ENCODE results near the gene CPED1.
A peak's percentile ranks its signal among the peaks of the same experiment; 100 is the strongest.

CPED1 gene

DNA sequence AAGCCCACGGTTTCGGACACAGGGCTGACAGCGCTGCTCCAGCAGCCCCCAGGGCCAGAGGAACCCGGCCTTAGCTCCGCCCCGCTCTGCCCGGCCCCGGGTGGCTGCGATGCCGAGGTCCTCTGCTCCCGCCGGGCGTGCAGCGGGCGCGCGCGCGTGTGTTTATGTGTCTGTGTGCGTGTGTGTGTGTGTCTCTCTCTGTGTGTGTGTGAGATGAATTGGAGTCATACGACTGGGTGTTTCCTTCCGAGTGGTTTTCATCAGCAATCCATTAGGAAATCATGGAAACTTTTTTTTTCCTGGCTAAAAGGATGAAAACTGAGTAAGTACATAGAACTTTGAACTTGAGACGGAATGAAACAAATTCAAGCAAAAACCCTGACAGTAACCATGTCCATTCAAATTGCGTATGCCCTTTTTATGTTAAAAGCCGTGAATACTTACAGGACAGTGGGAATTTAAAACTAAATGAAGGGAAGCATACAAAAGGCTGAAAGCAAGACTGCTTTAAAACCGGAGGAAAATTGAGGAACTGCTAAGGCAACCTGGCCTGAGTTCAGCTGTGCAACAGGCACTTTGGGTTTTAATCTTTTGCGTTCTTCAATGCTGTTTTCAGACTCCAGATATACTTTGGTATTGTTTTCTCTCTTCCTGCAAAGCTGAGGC is at the start of gene CPED1:
Gene CPED1, plus strand, starts transcription at position 121 of the 666 bp plus-strand sequence. CDS start 911 bp downstream, outside the sequence.
- H3K9me3 ChIP-seq (replicated peaks; ENCODE audit: insufficient read depth, low read length): no peaks in the 10 kb centered on the region
- peak within 1 kb of the TSS; percentile 64 for H3K4me3 ChIP-seq (ENCODE audit: low read length)
- no peaks in the 10 kb centered on the region for H3K79me2 ChIP-seq (ENCODE audit: low read length)
- no peaks in the 10 kb centered on the region for H3K27me3 ChIP-seq (replicated peaks; ENCODE audit: insufficient read depth, low read length)
- peak; percentile 86 for DNase-seq
- no peaks in the 10 kb centered on the region for H3K36me3 ChIP-seq (replicated peaks; ENCODE audit: insufficient read depth, low read length)
- H3K9me2 ChIP-seq (replicated peaks; ENCODE audit: insufficient read depth, low read length): no peaks in the 10 kb centered on the region
- H3K9ac ChIP-seq (ENCODE audit: low read length): peak within 1 kb of the TSS; percentile 38; the same call in 1 of the 2 replicates
- peaks cover 29% of the 10 kb centered on the region for H3K4me1 ChIP-seq (ENCODE audit: low read length)
- peak within 1 kb of the TSS; percentile 93 for H3K4me2 ChIP-seq (ENCODE audit: low read depth, low read length)
- peak within 1 kb of the TSS; percentile 32; the same call in 1 of the 2 replicates for H3K27ac ChIP-seq (ENCODE audit: low read length)
- H2AFZ ChIP-seq (ENCODE audit: low read length): peak within 1 kb of the TSS; percentile 71
- peaks cover 37% of the 10 kb centered on the region for H3F3A ChIP-seq (ENCODE audit: insufficient read depth, low read length)
- no peaks in the 10 kb centered on the region for H4K20me1 ChIP-seq (ENCODE audit: insufficient read depth, low read length)
- TF ChIP-seq EZH2phosphoT487 (IDR thresholded peaks at IDR 0.05; ENCODE audit: low read length) (no peak), EZH2 (optimal IDR thresholded peaks at IDR 0.05; ENCODE audit: low read depth, low read length) (no peak)
- TF ChIP-seq, protein P1, sequence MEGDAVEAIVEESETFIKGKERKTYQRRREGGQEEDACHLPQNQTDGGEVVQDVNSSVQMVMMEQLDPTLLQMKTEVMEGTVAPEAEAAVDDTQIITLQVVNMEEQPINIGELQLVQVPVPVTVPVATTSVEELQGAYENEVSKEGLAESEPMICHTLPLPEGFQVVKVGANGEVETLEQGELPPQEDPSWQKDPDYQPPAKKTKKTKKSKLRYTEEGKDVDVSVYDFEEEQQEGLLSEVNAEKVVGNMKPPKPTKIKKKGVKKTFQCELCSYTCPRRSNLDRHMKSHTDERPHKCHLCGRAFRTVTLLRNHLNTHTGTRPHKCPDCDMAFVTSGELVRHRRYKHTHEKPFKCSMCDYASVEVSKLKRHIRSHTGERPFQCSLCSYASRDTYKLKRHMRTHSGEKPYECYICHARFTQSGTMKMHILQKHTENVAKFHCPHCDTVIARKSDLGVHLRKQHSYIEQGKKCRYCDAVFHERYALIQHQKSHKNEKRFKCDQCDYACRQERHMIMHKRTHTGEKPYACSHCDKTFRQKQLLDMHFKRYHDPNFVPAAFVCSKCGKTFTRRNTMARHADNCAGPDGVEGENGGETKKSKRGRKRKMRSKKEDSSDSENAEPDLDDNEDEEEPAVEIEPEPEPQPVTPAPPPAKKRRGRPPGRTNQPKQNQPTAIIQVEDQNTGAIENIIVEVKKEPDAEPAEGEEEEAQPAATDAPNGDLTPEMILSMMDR (IDR thresholded peaks at IDR 0.05; ENCODE audit: low read length): no peak

DNA sequence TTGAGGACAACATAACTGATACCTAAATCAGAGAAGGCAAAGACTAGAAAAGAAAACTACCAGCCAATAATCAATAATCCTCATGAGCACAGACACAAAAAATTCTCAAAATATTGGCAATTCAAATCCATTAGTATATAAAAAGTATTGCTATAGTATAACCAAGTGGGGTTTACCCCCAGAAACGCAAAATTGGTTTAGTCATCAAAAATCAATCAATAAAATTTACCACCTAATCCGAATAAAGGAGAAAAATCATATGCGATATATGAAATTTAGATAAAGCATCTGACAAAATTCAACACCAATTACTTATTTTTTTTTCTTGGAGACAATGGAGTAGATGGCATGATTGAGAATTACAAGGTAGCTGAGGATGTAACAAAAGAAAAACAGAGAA is 49.2 kb upstream of the CPED1 start:
- Histone ChIP-seq H3K4me1 (ENCODE audit: low read length) (no peaks in the 10 kb centered on the region), H3K27me3 (replicated peaks; ENCODE audit: insufficient read depth, low read length) (no peaks in the 10 kb centered on the region), H3K4me3 (ENCODE audit: low read length) (no peak overlapping the region), H3K27ac (ENCODE audit: low read length) (no peak overlapping the region), H3K36me3 (replicated peaks; ENCODE audit: insufficient read depth, low read length) (no peaks in the 10 kb centered on the region), H3K9me3 (replicated peaks; ENCODE audit: insufficient read depth, low read length) (no peaks in the 10 kb centered on the region), H3F3A (ENCODE audit: insufficient read depth, low read length) (no peaks in the 10 kb centered on the region), H4K20me1 (ENCODE audit: insufficient read depth, low read length) (no peaks in the 10 kb centered on the region), H3K79me2 (ENCODE audit: low read length) (no peaks in the 10 kb centered on the region), H3K9ac (ENCODE audit: low read length) (no peak overlapping the region), H3K9me2 (replicated peaks; ENCODE audit: insufficient read depth, low read length) (no peaks in the 10 kb centered on the region), H2AFZ (ENCODE audit: low read length) (no peak overlapping the region), H3K4me2 (ENCODE audit: low read depth, low read length) (no peak overlapping the region)
- no peak for DNase-seq
- TF ChIP-seq EZH2phosphoT487 (IDR thresholded peaks at IDR 0.05; ENCODE audit: low read length) (no peak), EZH2 (optimal IDR thresholded peaks at IDR 0.05; ENCODE audit: low read depth, low read length) (no peak)
- TF ChIP-seq, protein P1 (IDR thresholded peaks at IDR 0.05; ENCODE audit: low read length): no peak

- Histone ChIP-seq H3K4me3 (ENCODE audit: low read length) (no peak overlapping the region), H2AFZ (ENCODE audit: low read length) (0 out of 2 replicates have a peak overlapping the region, but pooled peaks have one; percentile 1), H3K9ac (ENCODE audit: low read length) (no peak overlapping the region), H3K9me3 (replicated peaks; ENCODE audit: insufficient read depth, low read length) (no peaks in the 10 kb centered on the region), H3F3A (ENCODE audit: insufficient read depth, low read length) (no peaks in the 10 kb centered on the region), H3K4me2 (ENCODE audit: low read depth, low read length) (no peak overlapping the region), H3K4me1 (ENCODE audit: low read length) (no peaks in the 10 kb centered on the region), H3K79me2 (ENCODE audit: low read length) (no peaks in the 10 kb centered on the region), H3K36me3 (replicated peaks; ENCODE audit: insufficient read depth, low read length) (no peaks in the 10 kb centered on the region), H4K20me1 (ENCODE audit: insufficient read depth, low read length) (no peaks in the 10 kb centered on the region), H3K9me2 (replicated peaks; ENCODE audit: insufficient read depth, low read length) (no peaks in the 10 kb centered on the region), H3K27me3 (replicated peaks; ENCODE audit: insufficient read depth, low read length) (no peaks in the 10 kb centered on the region), H3K27ac (ENCODE audit: low read length) (no peak overlapping the region)
- peak; percentile 27 for DNase-seq
- TF ChIP-seq EZH2 (optimal IDR thresholded peaks at IDR 0.05; ENCODE audit: low read depth, low read length) (no peak), EZH2phosphoT487 (IDR thresholded peaks at IDR 0.05; ENCODE audit: low read length) (no peak)
- TF ChIP-seq, protein P1 (IDR thresholded peaks at IDR 0.05; ENCODE audit: low read length): peak; percentile 49
Observed at GRCh38 chr7:120941064-120941463, 47.4 kb upstream of the CPED1 start.
